ENCODE measurements around the gene TWNK. TPM values are rescaled to one million over a fixed set of nuclear protein-coding genes. Genes with fewer than 3 reads are reported as not detected.
"Not testable (repeated sequence)": the region's sequence is repeated elsewhere in the genome, so short reads cannot be mapped to it uniquely, and the experiment has no call there.

Gene TWNK
- total and polyA plus RNA-seq, 8 donors, result 2.3 to 30.8 (median 4.8) TPM; not detected in 1

- Histone ChIP-seq H3K36me3 (peaks cover 26 to 34% (median 31%) of the 10 kb centered on the region in 4 donors), H3K9me3 (no peaks in the 10 kb centered on the region), H3K27ac (peak overlapping the region; percentile 74 to 98 (median 93)), H3K4me3 (peak overlapping the region; percentile 63 to 79 (median 66)), H3K27me3 (peaks cover 0 to 18% (median 2%) of the 10 kb centered on the region in 3 donors), H3K4me1 (peaks cover 19 to 40% (median 31%) of the 10 kb centered on the region in 4 donors)
- 10 to 17% (median 16%) methylated on average over 6 of the region's 6 CpGs for WGBS, 5 donors
- intact Hi-C loops (cut with DNase I; ENCODE audit: low total_unique reads), result no loop called here
- TF ChIP-seq POLR2AphosphoS5 (IDR thresholded peaks at IDR 0.05) (peak in 2 of 3 donors; percentile 47 to 67), POLR2A (IDR thresholded peaks at IDR 0.05) (no peak)
- DNase-seq, result peak; percentile 51 to 87
Observed at GRCh38 chr10:101032637-101033224, 45.4 kb downstream of the TWNK start.

GRCh38 chr10:101033276-101033675 lies 45.9 kb downstream of the TWNK start:
- TF ChIP-seq POLR2A (IDR thresholded peaks at IDR 0.05), result no peak
- no peak for TF ChIP-seq EP300 (IDR thresholded peaks at IDR 0.05)
- DNase-seq, result peak in 1 of 2 donors; percentile 39
- H3K27ac ChIP-seq, result peak overlapping the region in 4 of 5 donors; percentile 91 to 98 (median 94)
- H3K4me3 ChIP-seq, result peak overlapping the region in 3 of 4 donors; percentile 66 to 79 (median 66)
- WGBS, 5 donors, result 71 to 83% (median 76%) methylated on average over 3 of the region's 3 CpGs
- intact Hi-C loops (cut with DNase I; ENCODE audit: low total_unique reads), result no loop called here
- peaks cover 32 to 39% (median 37%) of the 10 kb centered on the region in 4 donors for H3K36me3 ChIP-seq
- H3K27me3 ChIP-seq, result peaks cover 0 to 18% (median 2%) of the 10 kb centered on the region in 3 donors
- H3K9me3 ChIP-seq, result no peaks in the 10 kb centered on the region
- peaks cover 19 to 40% (median 31%) of the 10 kb centered on the region in 4 donors for H3K4me1 ChIP-seq

- intact Hi-C loops (cut with DNase I; ENCODE audit: low total_unique reads); DNase-seq; H3K9me3 ChIP-seq; H3K4me3 ChIP-seq; H3K27me3 ChIP-seq; H3K27ac ChIP-seq: not testable (repeated sequence)
- Histone ChIP-seq H3K36me3 (peaks cover 34 to 51% (median 48%) of the 10 kb centered on the region in 4 donors), H3K4me1 (peaks cover 19 to 40% (median 31%) of the 10 kb centered on the region in 4 donors)
- 81 to 96% (median 91%) methylated on average over 2 to 4 of the region's 4 CpGs for WGBS, 5 donors
Observed at GRCh38 chr10:101034404-101034803, 47.1 kb downstream of the TWNK start.

- Histone ChIP-seq H3K36me3 (peaks cover 34 to 60% (median 56%) of the 10 kb centered on the region in 4 donors), H3K4me1 (peaks cover 18 to 35% (median 28%) of the 10 kb centered on the region in 4 donors), H3K27ac (no peak overlapping the region), H3K27me3 (peaks cover 0 to under 1% (median 0%) of the 10 kb centered on the region in 3 donors), H3K9me3 (no peaks in the 10 kb centered on the region), H3K4me3 (no peak overlapping the region)
- DNase-seq, result no peak
- WGBS, 5 donors, result 85 to 93% (median 89%) methylated on average over 7 of the region's 7 CpGs
- intact Hi-C loops (cut with DNase I; ENCODE audit: low total_unique reads), result no loop called here
- TF ChIP-seq POLR2A (IDR thresholded peaks at IDR 0.05), result no peak
- TF ChIP-seq EP300 (IDR thresholded peaks at IDR 0.05), result no peak
- no peak for TF ChIP-seq POLR2AphosphoS5 (IDR thresholded peaks at IDR 0.05)
- no peak for TF ChIP-seq CTCF (IDR thresholded peaks at IDR 0.05)
Observed at GRCh38 chr10:101035314-101035713, 48.0 kb downstream of the TWNK start.

- Histone ChIP-seq H3K4me1 (peaks cover 12 to 33% (median 25%) of the 10 kb centered on the region in 4 donors), H3K9me3 (no peaks in the 10 kb centered on the region), H3K4me3 (no peak overlapping the region), H3K36me3 (peaks cover 34 to 60% (median 57%) of the 10 kb centered on the region in 4 donors), H3K27me3 (no peaks in the 10 kb centered on the region), H3K27ac (no peak overlapping the region)
- 82 to 91% (median 85%) methylated on average over 8 to 10 of the region's 10 CpGs for WGBS, 5 donors
- TF ChIP-seq CTCF (IDR thresholded peaks at IDR 0.05) (no peak), EP300 (IDR thresholded peaks at IDR 0.05) (no peak), POLR2AphosphoS5 (IDR thresholded peaks at IDR 0.05) (no peak), POLR2A (IDR thresholded peaks at IDR 0.05) (no peak)
- intact Hi-C loops (cut with DNase I; ENCODE audit: low total_unique reads), result no loop called here
- no peak for DNase-seq
Observed at GRCh38 chr10:101035916-101036702, 48.8 kb downstream of the TWNK start.

Measured in stomach (tissue), 9 donors.